Left renal cortex interstitium (tissue), 4 donors: Measurements from ENCODE around the gene NPL. TPM values are rescaled to one million over a fixed set of nuclear protein-coding genes. Genes with fewer than 3 reads are reported as not detected.
A peak's percentile ranks its signal among the peaks of the same experiment; 100 is the strongest.

ENCODE experiments used
- DNase-seq, 4 donors: peaks; one replicate each; pipeline ENCODE4 v3.0.0-alpha.2; 2013; ENCODE audit warnings: low read depth in 4 of 4, low spot score in 2 of 4, missing footprints in 1 of 4
- polyA plus RNA-seq, 4 donors: library from polyadenylated mRNA; unstranded; fragments of 120-200 nt; gene quantifications; one replicate each; pipeline ENCODE4 v1.2.1, GENCODE V29; 2013; ENCODE audit not compliant: insufficient read length in 4 of 4

The NPL gene
- polyA plus RNA-seq, 4 donors: 5.5 to 10.4 (median 7.4) TPM

GRCh38 chr1:182811975-182812722 is 22.6 kb downstream of the NPL start:
- DNase-seq: no peak

- no peak for DNase-seq
Measured at GRCh38 chr1:182816863-182817262, 27.3 kb downstream of the NPL start.

- no peak for DNase-seq
Measured at GRCh38 chr1:182817802-182818201, 28.2 kb downstream of the NPL start.

GRCh38 chr1:182823220-182823619 is 33.6 kb downstream of the NPL start:
- no peak for DNase-seq

- no peak for DNase-seq
Measured at GRCh38 chr1:182826892-182827291, 37.3 kb downstream of the NPL start.

GRCh38 chr1:182829285-182829932 is 39.8 kb downstream of the NPL start:
- DNase-seq: no peak

GRCh38 chr1:182833271-182833670 is 43.7 kb downstream of the NPL start:
- no peak for DNase-seq

GRCh38 chr1:182834326-182834725 is 44.8 kb downstream of the NPL start:
- DNase-seq: no peak

GRCh38 chr1:182835806-182836205 is 46.2 kb downstream of the NPL start:
- no peak for DNase-seq

- DNase-seq: peak; percentile 79 to 85 (median 84)
Measured at GRCh38 chr1:182839209-182840066, 49.9 kb downstream of the NPL start, which contains the start of gene DHX9. Gene DHX9 (plus strand): TSS chr1:182839347. CDS start chr1:182842567, 3,220 bp downstream.

GRCh38 chr1:182841368-182841988 is 51.9 kb downstream of the NPL start:
- peak in 3 of 4 donors; percentile 11 to 33 (median 13) for DNase-seq

GRCh38 chr1:182842265-182842664 is 52.7 kb downstream of the NPL start:
- no peak for DNase-seq

GRCh38 chr1:182845379-182845778 is 55.8 kb downstream of the NPL start:
- no peak for DNase-seq

- DNase-seq: no peak
Measured at GRCh38 chr1:182845894-182846293, 56.3 kb downstream of the NPL start.

GRCh38 chr1:182847105-182847504 is 57.5 kb downstream of the NPL start:
- DNase-seq: no peak

- DNase-seq: no peak
Measured at GRCh38 chr1:182848736-182849135, 59.2 kb downstream of the NPL start.

- no peak for DNase-seq
Measured at GRCh38 chr1:182850319-182850718, 60.7 kb downstream of the NPL start.

- no peak for DNase-seq
Measured at GRCh38 chr1:182851825-182852224, 62.3 kb downstream of the NPL start.

GRCh38 chr1:182855911-182856310 is 66.3 kb downstream of the NPL start:
- no peak for DNase-seq

GRCh38 chr1:182857212-182857611 is 67.6 kb downstream of the NPL start:
- DNase-seq: no peak

GRCh38 chr1:182860658-182861057 is 71.1 kb downstream of the NPL start:
- no peak for DNase-seq
